Kidney glomerular epithelial cell (primary cell): ENCODE measurements around the gene TBXA2R.
"Not testable (repeated sequence)": the region's sequence is repeated elsewhere in the genome, so short reads cannot be mapped to it uniquely, and the experiment has no call there.

Experiments used
- DNase-seq: peaks from one replicate; lab custom pipeline; 2025; lab: John Stamatoyannopoulos, UW

TBXA2R gene

DNA sequence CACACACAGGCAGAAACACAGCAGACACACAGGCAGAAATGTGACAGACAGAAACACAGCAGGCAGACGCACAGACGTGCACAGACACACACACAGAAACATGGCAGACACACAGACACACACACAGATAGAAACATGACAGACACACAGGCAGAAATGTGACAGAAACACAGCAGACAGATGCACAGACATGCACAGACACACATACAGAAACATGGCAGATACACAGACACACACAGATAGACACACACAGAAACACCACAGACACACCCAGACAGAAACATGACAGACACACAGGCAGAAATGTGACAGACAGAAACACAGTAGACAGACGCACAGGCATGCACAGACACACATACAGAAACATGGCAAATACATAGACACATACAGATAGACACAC, 1.3 kb downstream of the TBXA2R start:
- no peak for DNase-seq

DNA sequence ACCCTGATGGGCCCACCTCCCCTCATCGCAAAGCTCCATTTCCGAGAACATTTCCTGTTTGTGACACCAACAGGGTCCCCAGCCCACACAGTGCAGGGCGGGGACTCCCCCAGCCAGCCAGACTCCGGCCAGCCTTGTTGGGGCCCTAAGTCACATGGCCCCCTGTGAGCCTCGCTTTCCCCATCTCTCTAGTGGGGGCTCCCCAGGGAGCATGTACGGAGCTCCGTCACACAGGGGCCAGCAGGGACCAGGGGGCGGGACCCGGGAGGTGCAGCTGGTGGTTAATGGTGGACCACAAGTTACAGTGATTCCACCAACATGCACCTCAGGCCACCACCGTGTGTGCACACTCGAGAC, 1.7 kb downstream of the TBXA2R start:
- DNase-seq, result no peak

DNA sequence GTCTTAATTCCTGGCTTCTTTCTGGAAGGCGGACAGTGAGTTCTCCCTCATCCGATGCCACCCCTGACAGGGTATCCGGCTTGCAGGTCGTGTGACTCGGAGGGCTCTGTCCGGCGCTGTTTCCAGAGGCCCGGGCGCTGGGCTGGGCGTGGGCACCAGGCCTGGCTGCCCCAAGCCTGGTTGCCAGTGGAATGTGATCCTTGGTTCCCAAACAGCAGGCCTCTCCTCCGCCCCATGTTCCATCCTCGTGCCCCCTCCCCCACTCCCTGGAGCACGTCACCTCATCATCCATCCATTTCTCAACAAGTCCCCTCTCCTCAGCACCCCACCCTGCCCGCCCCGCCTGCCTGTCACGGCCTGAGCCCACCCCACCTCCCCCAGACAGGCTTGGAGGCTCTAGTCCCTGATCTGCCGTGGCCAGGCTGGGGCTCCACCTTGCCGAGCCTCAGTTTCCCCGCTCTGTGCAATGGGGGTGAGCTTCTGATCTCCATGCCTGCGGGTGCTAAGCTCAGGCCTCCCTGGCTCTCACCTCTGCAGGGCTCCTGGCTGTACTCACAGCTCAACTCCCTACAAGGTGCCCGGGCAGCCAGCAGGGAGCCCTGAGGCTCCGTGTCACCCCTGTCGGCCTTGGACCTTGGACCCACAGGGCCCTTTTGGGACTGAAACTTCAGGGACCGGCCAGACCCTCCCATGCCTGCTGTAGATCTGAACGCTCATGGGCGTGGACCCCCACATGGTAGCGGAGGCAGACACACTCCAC, 2.3 kb downstream of the TBXA2R start:
- DNase-seq, result no peak

DNA sequence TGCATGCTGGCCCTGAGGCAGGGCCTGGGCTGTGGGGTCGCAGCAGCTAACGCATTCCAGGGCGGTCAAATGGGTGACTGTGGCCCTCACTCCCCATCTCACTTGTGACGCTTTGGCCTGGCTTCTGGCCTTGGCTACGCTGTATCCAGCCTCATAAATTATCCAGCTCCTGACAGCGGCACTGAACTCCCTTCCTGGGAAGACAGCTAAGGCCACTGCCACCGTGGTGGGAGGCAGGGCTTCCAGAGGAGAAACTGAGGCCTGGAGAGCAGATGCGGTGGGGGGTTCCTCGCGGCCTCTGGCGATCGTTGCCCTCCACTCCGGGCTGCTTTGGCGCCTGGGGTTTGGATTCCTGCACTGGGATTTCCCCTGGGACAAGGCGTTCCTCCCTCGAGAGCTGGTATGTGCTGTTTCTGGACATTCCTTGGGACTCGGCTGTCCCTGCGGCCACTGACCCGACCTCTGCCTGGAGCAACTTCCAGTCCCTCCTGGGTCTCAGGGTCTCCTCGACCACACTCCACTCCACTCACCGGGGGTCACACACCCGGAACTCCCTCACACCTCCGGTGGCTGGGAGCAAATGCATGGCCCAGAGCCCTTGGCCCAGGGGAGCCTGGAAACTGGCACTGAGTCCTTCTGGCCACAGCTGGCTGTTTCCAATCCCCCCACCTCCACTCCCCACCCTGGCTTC, 3.4 kb downstream of the TBXA2R start:
- no peak for DNase-seq

DNA sequence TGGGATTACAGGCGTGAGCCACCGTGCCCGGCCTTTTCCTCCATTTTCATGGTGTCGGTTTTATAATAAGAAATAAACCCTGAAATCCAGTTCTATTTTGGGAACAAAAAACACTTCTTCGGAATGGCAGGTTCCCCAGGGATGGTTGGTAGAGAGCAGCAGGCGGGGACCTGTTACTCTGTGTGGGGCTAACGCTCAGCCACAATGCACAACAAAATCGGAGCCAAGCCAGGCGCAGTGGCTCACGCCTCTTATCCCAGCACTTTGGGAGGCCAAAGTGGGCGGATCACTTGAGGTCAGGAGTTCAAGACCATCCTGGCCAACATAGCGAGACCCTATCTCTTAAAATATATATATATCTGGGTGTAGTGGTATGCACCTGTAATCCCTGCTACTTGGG, 5.7 kb downstream of the TBXA2R start:
- DNase-seq, result no peak

DNA sequence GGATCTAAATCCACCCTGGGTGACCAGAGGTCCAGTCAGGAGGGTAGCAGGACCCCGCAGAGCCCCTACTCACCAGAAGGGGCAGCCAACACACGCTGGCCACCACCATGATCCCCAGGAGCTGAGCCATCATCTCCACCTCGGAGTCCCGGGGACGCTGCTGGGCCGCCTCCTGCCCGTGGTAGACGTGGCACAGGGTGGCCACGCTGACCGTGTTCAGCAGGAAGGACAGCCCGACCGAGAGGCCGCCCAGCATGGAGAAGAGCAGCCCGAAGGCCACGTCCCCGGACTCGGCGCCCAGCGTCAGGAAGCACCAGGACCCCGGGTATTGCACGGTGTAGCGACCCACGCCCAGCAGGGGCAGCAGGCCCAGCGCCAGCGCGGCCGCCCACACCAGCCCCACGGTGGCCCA, 6.9 kb downstream of the TBXA2R start:
- no peak for DNase-seq

DNA sequence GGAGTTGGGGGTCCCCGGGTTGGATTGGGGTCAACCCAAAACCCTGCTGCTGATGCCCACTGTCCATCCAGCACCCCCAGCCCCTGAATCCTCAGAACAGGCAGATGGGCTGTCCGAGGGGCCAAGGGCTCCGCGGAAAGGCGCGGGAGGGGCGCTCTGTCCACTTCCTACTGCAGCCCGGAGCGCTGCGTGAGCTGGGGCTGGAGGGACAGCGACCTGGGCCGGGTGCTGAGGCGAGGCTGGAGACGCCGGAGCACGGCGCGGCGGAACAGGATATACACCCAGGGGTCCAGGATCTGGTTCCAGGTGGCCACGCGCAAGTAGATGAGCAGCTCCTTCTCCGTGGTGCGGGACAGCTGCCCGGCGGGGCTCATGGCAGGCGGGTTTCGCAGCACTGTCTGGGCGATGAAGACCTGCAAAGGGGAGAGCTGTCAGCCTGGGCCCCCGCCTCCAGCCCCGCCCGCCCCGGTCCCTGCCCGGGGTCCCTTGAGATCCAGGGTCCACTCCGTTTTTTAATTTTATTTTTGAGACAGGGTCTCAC, 11.1 kb downstream of the TBXA2R start:
- DNase-seq, result no peak

DNA sequence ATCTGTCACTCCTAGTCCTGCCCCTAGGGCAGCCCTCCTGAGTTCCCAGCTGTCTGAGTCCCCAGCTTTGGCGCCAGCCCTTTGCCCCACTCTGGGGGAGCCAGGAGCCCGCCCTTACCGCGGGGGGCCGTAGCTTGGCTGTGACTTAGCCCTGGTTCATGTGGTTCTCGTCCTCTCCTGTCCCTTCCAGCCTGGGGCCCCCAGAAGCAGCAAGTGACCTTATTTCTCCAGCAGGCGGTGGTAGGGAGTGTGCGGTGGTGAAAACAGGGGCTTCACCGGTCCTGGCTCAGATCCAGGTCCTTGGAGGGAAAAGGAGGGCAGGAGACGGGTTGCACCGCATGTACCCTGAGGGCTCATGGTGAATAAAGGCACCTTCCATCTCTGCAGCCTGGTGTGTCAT, 13.5 kb downstream of the TBXA2R start:
- DNase-seq, result no peak

DNA sequence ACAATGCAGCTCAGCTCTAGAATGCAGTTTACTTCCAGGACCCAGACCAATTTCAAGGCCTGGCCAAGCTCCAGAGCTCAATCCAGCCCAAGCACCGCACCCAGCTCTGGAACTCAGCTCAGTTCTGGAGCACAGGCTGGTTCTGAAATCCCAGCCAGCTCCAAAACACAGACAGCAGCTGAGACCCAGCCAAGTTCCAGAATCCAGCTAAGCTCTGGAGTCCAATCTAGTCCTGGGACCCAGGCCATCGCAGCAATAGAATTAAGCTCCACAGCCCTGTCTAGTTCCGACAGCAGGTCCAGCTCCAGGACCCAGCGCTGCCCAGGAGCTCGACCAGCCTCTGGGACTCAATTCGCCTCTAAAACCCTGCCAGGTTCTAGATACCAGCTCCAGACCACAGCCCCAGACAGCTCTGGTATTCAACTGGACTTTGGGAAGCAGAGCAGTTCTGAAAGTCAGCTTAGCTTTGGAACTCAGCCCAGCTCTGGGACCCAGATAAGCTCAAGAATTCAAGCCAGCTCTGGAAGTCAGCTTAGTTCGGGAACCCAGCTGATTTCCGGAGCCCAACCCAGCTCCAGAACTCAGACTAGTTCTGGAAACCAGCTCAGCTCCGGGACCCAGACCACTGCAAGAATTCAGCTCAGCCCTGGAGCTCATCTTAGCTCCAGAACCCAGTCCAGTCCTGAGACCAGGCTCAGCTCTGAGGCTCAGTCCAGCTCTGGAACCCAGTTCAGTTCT, 14.6 kb downstream of the TBXA2R start:
- DNase-seq, result no peak

DNA sequence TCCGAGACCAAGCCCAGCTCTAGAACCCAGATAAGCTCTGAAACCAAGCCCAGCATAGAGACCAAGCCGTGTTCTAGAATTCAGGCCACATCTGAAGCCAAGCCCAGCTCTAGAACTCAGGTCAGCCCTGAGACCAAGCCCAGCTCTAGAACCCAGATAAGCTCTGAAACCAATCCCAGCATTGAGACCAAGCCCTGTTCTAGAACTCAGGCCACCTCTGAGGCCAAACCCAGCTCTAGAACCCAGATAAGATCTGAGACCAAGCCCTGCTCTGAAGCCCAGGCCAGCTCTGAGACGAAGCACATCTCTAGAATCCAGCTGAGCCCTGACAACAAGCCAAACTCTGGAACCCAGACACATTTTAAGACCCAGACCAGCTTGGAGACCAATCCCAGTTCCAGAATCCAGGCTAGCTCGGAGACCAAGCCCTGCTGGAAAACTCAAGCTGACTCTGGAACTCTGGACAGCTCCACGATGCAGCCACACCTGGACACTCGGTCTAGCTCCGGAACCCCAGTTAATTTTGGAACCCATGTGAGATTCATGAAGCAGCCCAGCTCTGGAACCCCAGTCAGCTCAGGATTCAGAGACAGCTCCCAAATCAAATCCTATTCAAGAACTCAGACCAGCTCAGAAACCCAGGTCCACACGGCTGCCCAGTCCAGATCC, 15.6 kb downstream of the TBXA2R start:
- no peak for DNase-seq

DNA sequence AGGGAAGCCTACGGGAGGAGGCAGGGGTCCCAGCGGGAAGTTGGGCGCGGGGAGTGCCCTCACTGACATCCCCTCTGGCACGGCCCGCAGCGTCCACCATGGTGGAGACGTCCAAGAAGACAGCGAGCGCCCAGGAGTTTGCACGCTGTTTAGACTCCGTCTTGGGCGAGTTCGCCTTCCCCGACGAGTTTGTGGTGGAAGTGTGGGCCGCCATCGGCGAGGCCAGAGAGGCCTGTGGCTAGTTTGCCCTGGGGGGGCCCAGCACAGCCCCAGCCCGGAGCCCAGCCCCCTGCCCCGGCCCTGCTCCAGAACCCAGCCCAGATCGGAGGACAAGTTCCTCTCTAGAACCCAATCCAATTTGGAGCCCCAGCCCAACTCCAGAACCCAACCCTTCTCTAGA, 16.7 kb downstream of the TBXA2R start:
- DNase-seq, result no peak

DNA sequence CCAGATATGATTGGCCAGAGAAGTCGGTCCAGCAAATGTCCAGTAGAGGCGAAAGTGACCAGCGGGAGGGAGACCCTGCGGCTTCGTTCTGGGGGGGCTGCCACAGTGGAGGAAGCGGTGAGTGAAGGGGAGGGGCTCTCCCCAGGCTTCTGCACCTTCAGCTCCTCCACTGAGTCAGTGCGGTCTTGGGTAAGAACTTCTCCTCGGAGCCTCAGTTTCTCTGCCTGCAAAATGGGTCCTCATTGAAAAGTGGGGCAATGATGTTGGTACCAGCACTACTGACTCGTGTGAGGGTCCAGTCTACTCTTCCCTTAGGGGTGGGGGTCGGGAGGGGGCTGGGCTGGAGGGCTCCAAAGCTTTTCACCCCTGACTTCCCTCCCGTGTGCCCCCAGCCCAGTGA, 17.2 kb downstream of the TBXA2R start:
- no peak for DNase-seq

DNA sequence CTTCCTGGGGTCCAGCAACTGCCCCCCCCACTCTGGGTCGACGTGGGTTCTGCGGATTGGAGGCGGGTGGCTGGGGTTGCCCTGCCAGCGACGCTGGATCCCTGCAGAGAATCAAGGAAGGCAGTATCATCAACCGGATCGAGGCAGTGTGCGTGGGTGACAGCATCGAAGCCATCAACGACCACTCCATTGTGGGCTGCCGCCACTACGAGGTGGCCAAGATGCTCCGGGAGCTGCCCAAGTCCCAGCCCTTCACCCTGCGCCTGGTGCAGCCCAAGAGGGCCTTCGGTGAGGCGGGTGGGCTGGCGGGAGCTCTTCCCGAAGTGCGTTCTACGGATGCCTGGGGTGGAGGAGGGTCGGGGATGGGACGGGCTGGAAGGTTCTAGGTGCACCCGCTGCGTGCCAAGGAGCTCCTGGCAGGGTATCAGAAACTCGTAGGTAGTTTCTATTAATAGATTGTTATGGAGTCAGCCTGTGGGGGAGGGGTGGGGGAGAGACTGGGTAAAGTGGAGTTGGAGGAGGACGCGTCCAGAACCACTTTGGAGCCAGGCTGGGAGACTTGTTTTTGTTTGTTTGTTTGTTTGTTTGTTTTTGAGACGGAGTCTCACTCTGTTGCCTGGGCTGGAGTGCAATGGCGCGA, 19.8 kb downstream of the TBXA2R start:
- no peak for DNase-seq

DNA sequence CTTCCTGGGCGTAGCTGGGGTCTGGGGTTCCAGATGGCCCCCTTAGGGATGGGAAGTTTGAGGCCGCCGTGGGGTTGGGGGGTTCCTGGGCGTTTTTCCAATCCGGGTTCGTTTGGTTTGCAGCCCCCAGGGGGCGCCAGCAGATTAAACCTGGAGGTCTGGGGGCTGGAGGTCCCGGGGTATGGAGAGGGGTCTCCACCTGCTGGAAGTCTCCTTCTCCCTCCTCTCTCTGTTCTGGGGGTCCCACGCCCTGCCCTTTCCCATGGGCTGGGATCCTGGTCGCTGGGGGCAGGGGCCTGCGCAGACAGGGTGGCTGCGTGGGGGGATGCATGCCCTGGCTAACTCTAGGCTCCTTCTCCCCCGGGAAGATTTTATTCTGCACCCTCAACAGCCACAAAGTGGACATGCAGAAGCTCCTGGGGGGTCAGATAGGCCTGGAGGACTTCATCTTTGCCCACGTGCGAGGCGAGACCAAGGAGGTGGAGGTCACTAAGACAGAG, 20.5 kb downstream of the TBXA2R start:
- no peak for DNase-seq

DNA sequence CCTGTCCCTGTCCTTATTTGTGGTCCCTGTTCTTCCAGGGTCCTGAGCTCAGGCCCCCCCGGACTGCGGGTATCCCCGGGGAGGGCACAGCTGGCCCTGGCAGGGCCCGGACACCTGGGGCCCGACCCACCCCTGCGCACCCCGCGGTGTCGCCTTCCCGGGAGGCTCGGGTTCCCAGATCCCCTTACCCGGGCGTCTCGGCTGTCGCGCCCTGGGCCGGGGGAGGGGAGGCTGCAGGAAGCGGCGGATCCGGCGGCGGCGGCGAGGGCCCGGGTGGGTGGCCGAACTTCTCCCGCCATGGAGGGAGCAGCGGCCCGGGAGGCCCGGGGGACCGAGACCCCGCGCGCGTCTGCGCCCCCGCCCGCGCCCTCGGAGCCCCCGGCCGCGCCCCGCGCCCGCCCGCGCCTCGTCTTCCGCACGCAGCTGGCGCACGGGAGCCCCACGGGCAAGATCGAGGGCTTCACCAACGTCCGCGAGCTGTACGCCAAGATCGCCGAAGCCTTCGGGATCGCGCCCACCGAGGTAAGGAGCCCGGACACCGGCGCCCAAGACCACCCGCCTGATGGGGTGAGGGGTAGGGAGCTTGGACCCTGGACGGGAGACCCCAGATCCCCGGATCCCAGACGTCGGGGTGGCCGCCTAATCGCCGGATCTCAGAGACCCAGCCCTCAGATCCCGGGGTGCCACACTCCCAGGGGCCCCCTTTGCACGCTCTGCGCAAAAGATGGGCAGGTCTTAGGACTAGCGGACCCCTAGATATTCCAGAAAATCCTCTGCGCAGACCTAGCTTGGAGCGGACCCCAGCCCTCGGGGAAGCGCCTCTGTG, 21.2 kb downstream of the TBXA2R start, which contains the start of gene GIPC3:
TSS of gene GIPC3 (plus strand) at position 178 of the 826 bp plus-strand sequence. CDS start at position 298, 120 bp downstream.
- no peak for DNase-seq

DNA sequence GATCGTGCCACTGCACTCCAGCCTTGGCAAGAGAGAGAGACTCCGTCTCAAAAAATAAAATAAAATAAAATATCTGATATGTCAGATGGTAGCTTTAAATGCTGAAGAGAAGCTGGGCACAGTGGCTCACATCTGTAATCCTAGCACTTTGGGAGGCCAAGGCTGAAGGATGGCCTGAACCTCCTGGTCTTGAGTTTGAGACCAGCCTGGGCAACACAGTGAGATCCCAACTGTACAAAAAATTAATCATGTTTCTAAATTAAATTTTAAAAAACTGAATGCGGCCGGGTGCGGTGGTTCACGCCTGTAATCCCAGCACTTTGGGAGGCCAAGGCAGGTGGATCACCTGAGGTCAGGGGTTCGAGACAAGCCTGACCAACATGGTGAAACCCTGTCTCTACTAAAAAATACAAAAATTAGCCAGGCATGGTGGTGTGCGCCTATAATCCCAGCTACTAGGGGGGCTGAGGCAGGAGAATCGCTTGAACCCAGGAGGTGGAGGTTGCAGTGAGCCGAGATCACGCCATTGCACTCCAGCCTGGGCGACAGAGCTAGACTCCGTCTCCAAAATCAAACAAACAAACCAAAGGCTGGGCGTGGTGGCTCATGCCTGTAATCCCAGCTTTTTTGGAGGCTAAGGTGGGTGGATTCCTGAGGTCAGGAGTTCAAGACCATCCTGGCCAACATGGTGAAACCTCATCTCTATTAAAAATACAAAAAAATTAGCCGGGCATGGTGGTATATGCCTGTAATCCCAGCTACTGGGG, 22.5 kb downstream of the TBXA2R start:
- not testable (repeated sequence) for DNase-seq

DNA sequence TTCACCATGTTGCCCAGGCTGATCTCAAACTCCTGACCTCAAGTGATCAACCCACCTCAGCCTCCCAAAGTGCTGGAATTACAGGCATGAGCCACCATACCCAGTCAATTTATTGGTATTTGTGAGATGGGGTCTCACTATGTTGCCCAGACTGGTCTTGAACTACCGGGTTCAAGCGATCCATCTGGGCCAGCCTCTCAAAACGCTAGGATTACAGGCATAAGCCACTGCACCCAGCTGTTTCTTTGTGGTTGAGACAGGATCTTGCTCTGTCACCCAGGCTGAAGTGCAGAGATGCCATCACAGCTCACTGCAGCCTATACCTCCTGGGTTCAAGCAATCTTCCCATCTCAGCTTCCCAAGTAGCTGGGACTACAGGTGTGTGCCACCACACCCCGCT, 24.9 kb downstream of the TBXA2R start:
- DNase-seq, result not testable (repeated sequence)

DNA sequence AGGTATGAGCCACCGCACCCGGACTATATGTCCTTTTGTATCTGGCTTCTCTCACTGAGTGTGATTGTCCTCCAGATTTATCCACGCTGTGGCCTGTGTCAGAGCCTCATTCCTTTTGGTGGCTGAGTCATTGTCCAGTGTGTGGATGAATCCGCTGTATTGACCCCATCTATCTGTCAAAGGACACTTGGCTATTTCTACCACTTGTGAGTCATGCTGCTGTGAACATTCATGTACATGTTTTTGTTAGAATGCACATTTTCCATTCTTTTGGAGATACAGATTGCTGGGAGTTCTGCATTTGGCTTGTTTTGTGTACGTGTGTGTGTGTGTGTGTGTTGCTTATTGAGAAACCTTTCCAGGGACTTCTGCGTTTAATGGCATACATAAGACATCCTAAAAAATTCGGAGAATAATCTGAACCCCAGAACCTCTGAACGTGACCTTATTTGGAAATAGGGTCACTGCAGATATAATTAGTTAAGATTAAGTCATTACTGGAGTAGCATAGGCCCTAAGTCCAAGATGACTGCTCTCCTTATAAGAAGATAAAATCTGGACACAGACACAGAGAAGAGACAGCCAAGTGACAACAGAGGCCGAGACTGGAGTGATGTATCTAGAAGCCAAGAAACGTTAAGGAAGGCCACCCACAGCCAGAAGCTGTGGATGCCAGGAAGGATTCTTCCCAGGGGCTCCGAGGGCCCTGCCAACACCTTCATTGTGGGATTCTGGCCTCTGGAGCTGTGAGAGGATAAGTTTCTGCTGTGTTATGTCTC, 26.3 kb downstream of the TBXA2R start:
- peak; percentile 16 for DNase-seq

DNA sequence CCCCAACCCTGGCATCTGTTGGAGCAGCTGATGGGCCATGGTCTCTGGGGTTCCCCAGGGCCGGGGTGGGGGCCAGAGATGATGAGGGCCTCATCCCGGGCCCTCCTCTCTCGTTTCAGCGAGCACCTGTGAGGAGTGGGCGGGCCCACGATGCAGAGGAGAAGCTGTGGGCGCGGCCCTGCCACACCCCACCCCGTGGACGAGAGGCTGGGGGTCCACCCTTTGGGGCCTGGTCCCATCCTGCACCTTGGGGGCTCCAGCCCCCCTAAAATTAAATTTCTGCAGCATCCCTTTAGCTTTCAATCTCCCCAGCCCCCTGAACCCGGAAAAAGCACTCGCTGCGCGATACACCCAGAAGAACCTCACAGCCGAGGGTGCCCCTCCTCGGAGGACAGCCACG, 28.3 kb downstream of the TBXA2R start:
- no peak for DNase-seq
